HCT116 (cell line): ENCODE results near the gene PRIMA1. TPM values are rescaled to one million over a fixed set of nuclear protein-coding genes. Genes with fewer than 3 reads are reported as not detected.

Experiments
- ATAC-seq: fragments of 200-7000 bp; cut with Tn5 transposase; 2 replicates; pipeline ENCODE4 v1.9.1; 2020; ENCODE audit warnings: mild to moderate bottlenecking, moderate library complexity
- BruUV-seq: library from RNA; stranded (reverse); fragments of 400-500 nt; replicated peaks from 2 replicates; lab custom pipeline; 2021; lab: Mats Ljungman, UMichigan
- CTCF ChIA-PET: fragments of 300-600 bp; sonication (Branson Sonifier 250); formaldehyde crosslinking; loops from one replicate; lab custom pipeline; 2021; ENCODE audit warnings: antibody characterized with exemption; lab: Charles Lee
- POLR2A ChIA-PET: fragments of 300-600, 350-600 bp; sonication (Branson Sonifier 250); formaldehyde crosslinking; loops from one replicate; lab custom pipeline; 2021; ENCODE audit warnings: antibody characterized with exemption; lab: Charles Lee
- RAD21 ChIA-PET, 2 experiments: fragments of 300-600 bp; sonication (Branson Sonifier 250); formaldehyde crosslinking; loops; one replicate each; lab custom pipeline; 2023; ENCODE audit warnings: low total read pairs in 2 of 2; ENCODE audit not compliant: uncharacterized antibody in 2 of 2, unreplicated experiment in 2 of 2, low non-redundant PET in 1 of 2; lab: Charles Lee
- DNase-seq: peaks from one replicate; pipeline ENCODE4 v3.0.0-alpha.2; 2010; ENCODE audit warnings: low read depth, low spot score
- H2AFZ ChIP-seq: fragments of 200-600 bp; shearing (Covaris generic), sonication (generic); 2 replicates; pipeline ENCODE4 v1.6.1; 2017; ENCODE audit warnings: low read depth, mixed run types, mixed read lengths, antibody characterized with exemption, low read length; ENCODE audit not compliant: poor library complexity, severe bottlenecking
- H3K27ac ChIP-seq: 2 replicates; pipeline ENCODE4 v1.5.1; 2012; ENCODE audit warnings: low read depth, low read length
- H3K27me3 ChIP-seq: fragments of 200-600 bp; sonication (generic); 2 replicates; pipeline ENCODE4 v1.6.1; 2016; ENCODE audit warnings: mixed run types, low read length, mixed read lengths; ENCODE audit not compliant: insufficient read depth
- H3K36me3 ChIP-seq, 2 experiments: fragments of 200-500 bp in 1 of 2; fragments of 200-600 bp in 1 of 2; sonication (Bioruptor generic) in 1 of 2; sonication (generic) in 1 of 2; 2 replicates each; pipeline versions ENCODE4 v1.5.1 to v1.6.1; 2014 to 2016; ENCODE audit warnings: low read length in 2 of 2, inconsistent platforms in 1 of 2, mixed read lengths in 1 of 2, mixed run types in 1 of 2; ENCODE audit not compliant: insufficient read depth in 2 of 2, control insufficient read depth in 1 of 2
- H3K4me1 ChIP-seq, 2 experiments: fragments of 200-600 bp in 1 of 2; sonication (generic) in 1 of 2; 2 replicates each; pipeline versions ENCODE4 v1.5.1 to v1.6.1; 2012 to 2017; ENCODE audit warnings: low read length in 2 of 2, inconsistent platforms in 1 of 2, mild to moderate bottlenecking in 1 of 2, mixed read lengths in 1 of 2, mixed run types in 1 of 2, moderate library complexity in 1 of 2; ENCODE audit not compliant: insufficient read depth in 2 of 2, control insufficient read depth in 1 of 2
- H3K4me2 ChIP-seq: fragments of 200-600 bp; sonication (generic); 2 replicates; pipeline ENCODE4 v1.6.1; 2017; ENCODE audit warnings: mixed run types, low read length, mixed read lengths
- H3K4me3 ChIP-seq, 2 experiments: fragments of 200-600 bp in 1 of 2; sonication (generic) in 1 of 2; replicated peaks in 1 of 2; 2 replicates each; pipeline ENCODE4 v1.5.1; 2011 to 2016; ENCODE audit warnings: low read length in 2 of 2, control low read depth in 1 of 2, low read depth in 1 of 2, mild to moderate bottlenecking in 1 of 2, mixed read lengths in 1 of 2, mixed run types in 1 of 2
- H3K79me2 ChIP-seq: fragments of 200-600 bp; sonication (generic); 2 replicates; pipeline ENCODE4 v1.6.1; 2017; ENCODE audit warnings: mild to moderate bottlenecking, mixed run types, low read length, moderate library complexity, mixed read lengths; ENCODE audit not compliant: insufficient read depth
- H3K9ac ChIP-seq: fragments of 200-600 bp; sonication (generic); 2 replicates; pipeline ENCODE4 v1.6.1; 2016; ENCODE audit warnings: low read length, mixed read lengths
- H3K9me2 ChIP-seq: fragments of 200-600 bp; sonication (generic), shearing (Covaris generic); 2 replicates; pipeline ENCODE4 v1.6.1; 2017; ENCODE audit warnings: mixed run types, mild to moderate bottlenecking, moderate library complexity; ENCODE audit not compliant: insufficient read depth
- H3K9me3 ChIP-seq, 2 experiments: fragments of 200-500 bp in 1 of 2; fragments of 200-600 bp in 1 of 2; sonication (Bioruptor generic) in 1 of 2; sonication (generic) in 1 of 2; 2 replicates each; pipeline ENCODE4 v1.6.1; 2014 to 2017; ENCODE audit warnings: low read length in 2 of 2, mixed read lengths in 2 of 2, inconsistent platforms in 1 of 2, low read depth in 1 of 2, mild to moderate bottlenecking in 1 of 2, mixed run types in 1 of 2, moderate library complexity in 1 of 2; ENCODE audit not compliant: control insufficient read depth in 1 of 2, insufficient read depth in 1 of 2
- H4K20me1 ChIP-seq: fragments of 200-600 bp; sonication (generic), shearing (Covaris generic); 2 replicates; pipeline ENCODE4 v1.6.1; 2017; ENCODE audit warnings: mixed run types, mild to moderate bottlenecking, moderate library complexity; ENCODE audit not compliant: insufficient read depth
- CBX3 ChIP-seq: IDR thresholded peaks from 2 replicates; pipeline ENCODE4 v1.6.1; 2012; ENCODE audit warnings: low read depth
- CEBPB ChIP-seq: IDR thresholded peaks from 2 replicates; pipeline ENCODE4 v1.6.1; 2012; ENCODE audit warnings: low read depth
- CTCF ChIP-seq, 3 experiments: fragments of 200-600 bp in 1 of 3; sonication (generic) in 1 of 3; IDR thresholded peaks in 2 of 3; conservative IDR thresholded peaks in 1 of 3; 2 replicates each; pipeline ENCODE4 v1.5.1; 2012 to 2017; ENCODE audit warnings: low read depth in 2 of 3, low read length in 2 of 3, antibody characterized with exemption in 1 of 3, borderline replicate concordance in 1 of 3, control low read depth in 1 of 3, mild to moderate bottlenecking in 1 of 3, mixed read lengths in 1 of 3, mixed run types in 1 of 3, moderate library complexity in 1 of 3; ENCODE audit not compliant: insufficient read depth in 1 of 3
- EZH2 ChIP-seq: fragments of 200-600 bp; sonication (generic); IDR thresholded peaks from 2 replicates; pipeline ENCODE4 v1.6.1; 2017; ENCODE audit warnings: antibody characterized with exemption, mixed run types
- FOSL1 ChIP-seq: IDR thresholded peaks from 2 replicates; pipeline ENCODE4 v1.6.1; 2012; ENCODE audit warnings: low read depth
- JUND ChIP-seq: IDR thresholded peaks from 2 replicates; pipeline ENCODE4 v1.6.1; 2012
- POLR2A ChIP-seq: IDR thresholded peaks from 2 replicates; pipeline ENCODE4 v1.7.0; 2011; ENCODE audit warnings: borderline replicate concordance; ENCODE audit not compliant: insufficient read depth, insufficient read length; ENCODE audit errors: extremely low read depth
- RAD21 ChIP-seq: IDR thresholded peaks from 2 replicates; pipeline ENCODE4 v1.6.1; 2012; ENCODE audit warnings: low read depth, mild to moderate bottlenecking
- SIN3A ChIP-seq: IDR thresholded peaks from 2 replicates; pipeline ENCODE4 v1.6.1; 2012; ENCODE audit warnings: low read depth
- SP1 ChIP-seq: IDR thresholded peaks from 2 replicates; pipeline ENCODE4 v1.6.1; 2012; ENCODE audit warnings: low read depth
- SRF ChIP-seq: IDR thresholded peaks from 2 replicates; pipeline ENCODE4 v1.6.1; 2012; ENCODE audit warnings: low read depth
- ZFX ChIP-seq: fragments of 450-650 bp; IDR thresholded peaks from 2 replicates; pipeline ENCODE4 v1.6.1; 2017
- intact Hi-C: fragments of 100-400 bp; cut with micrococcal nuclease; formaldehyde crosslinking; loops from 2 replicates; pipeline ENCODE4 v1.10.0; 2022
- total RNA-seq: library from RNA; stranded (reverse); gene quantifications from one replicate; pipeline ENCODE4 v1.2.1, GENCODE V29; 2021; ENCODE audit not compliant: unreplicated experiment

Gene PRIMA1
- total RNA-seq, 1 experiment from 2014 or later = 1.5 TPM

GRCh38 chr14:93788543-93789227 is 400 bp upstream of the PRIMA1 start:
- ChIA-PET CTCF (no interaction called here), POLR2A (no interaction called here)

More at GRCh38 chr14:93788543-93789227, 400 bp upstream of the PRIMA1 start:
- Histone ChIP-seq H3K4me1 (peaks cover 6 to 15% of the 10 kb centered on the region in 2 experiments), H3K79me2 (no peaks in the 10 kb centered on the region), H3K27ac (peak overlapping the region; percentile 44; the same call in 1 of the 2 replicates), H3K4me3 (peak overlapping the region; percentile 39 to 59), H3K4me2 (peak overlapping the region; percentile 81), H3K36me3 (no peaks in the 10 kb centered on the region), H3K9me2 (no peaks in the 10 kb centered on the region), H3K9ac (peak overlapping the region; percentile 59), H3K9me3 (no peaks in the 10 kb centered on the region), H2AFZ (peak overlapping the region; percentile 56), H4K20me1 (no peaks in the 10 kb centered on the region), H3K27me3 (no peaks in the 10 kb centered on the region)
- intact Hi-C loops = loop anchor here (2.0 kb wide), 1 partner anchor 134 kb away; no protein-coding TSS in a partner anchor
- BruUV-seq = no TSS peak
- DNase-seq = no peak
- ATAC-seq = peak; percentile 87
- TF ChIP-seq SIN3A = no peak
- no peak for TF ChIP-seq CEBPB
- peak; percentile 61 for TF ChIP-seq ZFX
- no peak for TF ChIP-seq SP1
- TF ChIP-seq SRF = no peak
- no peak for TF ChIP-seq EZH2
- no peak for TF ChIP-seq FOSL1
- TF ChIP-seq CTCF (IDR thresholded peaks at IDR 0.05 in 2 of 3, conservative IDR thresholded peaks at IDR 0.05 in 1 of 3; ENCODE audit: borderline replicate concordance in 1 of 3, insufficient read depth in 1 of 3, low read depth in 2 of 3, low read length in 2 of 3) = peak; percentile 25 to 43 (median 31); a peak in 2 of 6 replicates
- no peak for TF ChIP-seq JUND
- TF ChIP-seq RAD21 = peak; percentile 71
- TF ChIP-seq CBX3 = no peak
- peak; percentile 31 for TF ChIP-seq POLR2A
- RAD21 ChIA-PET = no interaction called here
